ENCODE data around the gene EPS8L1. TPM values are rescaled to one million over a fixed set of nuclear protein-coding genes. Genes with fewer than 3 reads are reported as not detected.
"Not testable (repeated sequence)": the region's sequence is repeated elsewhere in the genome, so short reads cannot be mapped to it uniquely, and the experiment has no call there.

EPS8L1 gene
- total and polyA plus RNA-seq, 2 donors (not counting 1 experiment from before 2014, with no cell fraction given) = 0.72 to 1.0 TPM

DNA sequence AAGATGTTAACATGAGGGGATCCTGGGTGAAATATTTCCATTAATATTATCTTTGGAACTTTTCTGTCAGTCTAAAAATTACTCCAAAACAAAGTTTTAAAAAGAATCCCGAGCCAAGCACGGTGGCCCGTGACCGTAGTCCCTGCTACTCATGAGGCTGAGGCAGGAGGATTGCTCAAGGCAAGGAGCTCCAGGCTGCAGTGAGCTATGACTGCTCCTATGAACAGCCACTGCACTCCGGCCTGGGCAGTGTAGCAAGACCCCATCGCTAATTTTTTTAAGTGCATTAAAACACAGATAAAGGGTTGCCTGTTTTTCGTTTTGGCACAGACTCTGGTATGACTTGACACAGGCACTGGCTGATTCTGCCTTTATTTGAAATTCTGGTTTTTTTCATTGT, 44.5 kb upstream of the EPS8L1 start:
- ChIA-PET POLR2A (no interaction called here), CTCF (no interaction called here)
- no peaks in the 10 kb centered on the region for H3K27me3 Mint-ChIP-seq
- H3K27me3 ChIP-seq (replicated peaks in 1 of 4; ENCODE audit: control extremely low read depth in 1 of 4, control insufficient read depth in 3 of 4, insufficient read depth in 4 of 4, low read length in 3 of 4) = peaks cover 0 to 3% (median 0%) of the 10 kb centered on the region in 4 experiments
- H3K36me3 ChIP-seq (replicated peaks in 1 of 2; ENCODE audit: control extremely low read depth in 1 of 2, control insufficient read depth in 1 of 2, extremely low read depth in 1 of 2, insufficient read depth in 2 of 2, low read length in 1 of 2) = no peaks in the 10 kb centered on the region
- peaks cover 2% of the 10 kb centered on the region for H3K9me3 Mint-ChIP-seq (ENCODE audit: insufficient read depth)
- H4K20me1 ChIP-seq (ENCODE audit: control insufficient read depth, insufficient read depth, low read length, poor library complexity, severe bottlenecking) = no peaks in the 10 kb centered on the region
- no peak overlapping the region for H3K4me2 ChIP-seq (replicated peaks; ENCODE audit: low read depth, low read length, poor library complexity, severe bottlenecking)
- no peak overlapping the region for H3K27ac ChIP-seq (ENCODE audit: low read length in 2 of 2)
- H3K9ac ChIP-seq (ENCODE audit: low read length) = no peak overlapping the region
- intact Hi-C loops (cut with micrococcal nuclease) = no loop called here
- peaks cover 6% of the 10 kb centered on the region for H3K4me1 Mint-ChIP-seq
- H3K4me1 ChIP-seq (ENCODE audit: control insufficient read depth in 2 of 2, insufficient read depth in 2 of 2, low read length in 2 of 2) = no peaks in the 10 kb centered on the region
- 93% methylated on average over 7 of the region's 7 CpGs for WGBS (ENCODE audit: insufficient coverage)
- peaks cover 0 to 32% (median 5%) of the 10 kb centered on the region in 3 donors for H3K9me3 ChIP-seq (ENCODE audit: control extremely low read depth in 1 of 3, control insufficient read depth in 2 of 3, insufficient read depth in 1 of 3, low read length in 2 of 3)
- ATAC-seq (ENCODE audit: low read depth) = no peak
- peaks cover 4% of the 10 kb centered on the region for H3K79me2 ChIP-seq (ENCODE audit: control insufficient read depth, insufficient read depth, low read length)
- H3K27ac Mint-ChIP-seq = no peak overlapping the region
- H3K4me3 Mint-ChIP-seq = no peak overlapping the region
- no peak for TF ChIP-seq EZH2 (IDR thresholded peaks at IDR 0.05; ENCODE audit: borderline replicate concordance, insufficient read depth, low read depth, low read length, poor library complexity, severe bottlenecking)
- no peak for TF ChIP-seq CTCF (IDR thresholded peaks at IDR 0.05)
- H2AFZ ChIP-seq (ENCODE audit: insufficient read depth, low read depth, low read length, poor library complexity, severe bottlenecking) = no peak overlapping the region
- DNase-seq = no peak
- H3K4me3 ChIP-seq (ENCODE audit: control extremely low read depth in 1 of 5, extremely low read depth in 1 of 5, insufficient read depth in 1 of 5, low read depth in 2 of 5, low read length in 4 of 5) = no peak overlapping the region

DNA sequence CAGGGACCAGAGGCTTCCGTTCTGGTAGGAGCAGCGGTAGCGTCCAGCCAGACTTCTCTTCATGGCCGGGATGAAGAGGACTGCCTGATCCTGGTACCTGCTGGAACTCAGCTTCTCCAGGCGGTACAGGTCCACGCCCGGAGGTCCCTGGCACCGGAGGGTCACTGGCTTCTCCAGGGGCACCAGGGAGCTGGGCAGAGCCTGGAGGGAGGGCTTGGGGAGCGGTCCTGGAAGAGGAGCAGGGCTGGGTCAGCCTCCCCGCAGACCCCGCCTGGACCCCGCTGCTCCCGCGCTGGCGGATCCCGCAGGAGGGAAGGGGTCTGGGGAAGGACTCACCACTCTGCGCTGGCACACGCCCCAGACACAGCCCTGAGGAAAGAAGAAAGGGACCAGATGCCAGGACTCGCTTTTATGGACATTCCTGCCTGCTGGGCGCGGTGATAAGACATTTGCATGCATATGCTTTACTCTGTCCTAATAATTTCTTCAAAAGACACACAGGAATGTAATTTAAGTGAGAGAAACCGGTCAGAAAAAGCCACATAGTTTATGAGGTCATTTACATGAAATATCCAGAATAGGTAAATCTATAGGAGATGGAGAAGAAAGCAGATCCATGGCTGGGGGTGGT, 43.4 kb upstream of the EPS8L1 start:
- WGBS (ENCODE audit: insufficient coverage) = 98% methylated on average over 19 of the region's 22 CpGs
- TF ChIP-seq CTCF (IDR thresholded peaks at IDR 0.05) = no peak
- no peak for TF ChIP-seq EZH2 (IDR thresholded peaks at IDR 0.05; ENCODE audit: borderline replicate concordance, insufficient read depth, low read depth, low read length, poor library complexity, severe bottlenecking)
- H3K4me3 ChIP-seq (ENCODE audit: control extremely low read depth in 1 of 5, extremely low read depth in 1 of 5, insufficient read depth in 1 of 5, low read depth in 2 of 5, low read length in 4 of 5) = no peak overlapping the region
- H3K9ac ChIP-seq (ENCODE audit: low read length) = no peak overlapping the region
- no peak overlapping the region for H3K4me3 Mint-ChIP-seq
- ChIA-PET CTCF (no interaction called here), POLR2A (no interaction called here)
- H3K27me3 ChIP-seq (replicated peaks in 1 of 4; ENCODE audit: control extremely low read depth in 1 of 4, control insufficient read depth in 3 of 4, insufficient read depth in 4 of 4, low read length in 3 of 4) = peaks cover 0 to 3% (median 0%) of the 10 kb centered on the region in 4 experiments
- intact Hi-C loops (cut with micrococcal nuclease) = no loop called here
- no peaks in the 10 kb centered on the region for H4K20me1 ChIP-seq (ENCODE audit: control insufficient read depth, insufficient read depth, low read length, poor library complexity, severe bottlenecking)
- H3K4me2 ChIP-seq (replicated peaks; ENCODE audit: low read depth, low read length, poor library complexity, severe bottlenecking) = no peak overlapping the region
- no peak overlapping the region for H3K27ac ChIP-seq (ENCODE audit: low read length in 2 of 2)
- ATAC-seq (ENCODE audit: low read depth) (no peak), DNase-seq (no peak)
- H3K27me3 Mint-ChIP-seq = no peaks in the 10 kb centered on the region
- H3K36me3 ChIP-seq (replicated peaks in 1 of 2; ENCODE audit: control extremely low read depth in 1 of 2, control insufficient read depth in 1 of 2, extremely low read depth in 1 of 2, insufficient read depth in 2 of 2, low read length in 1 of 2) = no peaks in the 10 kb centered on the region
- H3K4me1 ChIP-seq (ENCODE audit: control insufficient read depth in 2 of 2, insufficient read depth in 2 of 2, low read length in 2 of 2) = no peaks in the 10 kb centered on the region
- no peaks in the 10 kb centered on the region for H3K9me3 Mint-ChIP-seq (ENCODE audit: insufficient read depth)
- H3K9me3 ChIP-seq (ENCODE audit: control extremely low read depth in 1 of 3, control insufficient read depth in 2 of 3, insufficient read depth in 1 of 3, low read length in 2 of 3) = peaks cover 0 to 24% (median 4%) of the 10 kb centered on the region in 3 donors
- H2AFZ ChIP-seq (ENCODE audit: insufficient read depth, low read depth, low read length, poor library complexity, severe bottlenecking) = no peak overlapping the region
- H3K79me2 ChIP-seq (ENCODE audit: control insufficient read depth, insufficient read depth, low read length) = peaks cover 4% of the 10 kb centered on the region
- H3K4me1 Mint-ChIP-seq = peaks cover 6% of the 10 kb centered on the region
- H3K27ac Mint-ChIP-seq = no peak overlapping the region

DNA sequence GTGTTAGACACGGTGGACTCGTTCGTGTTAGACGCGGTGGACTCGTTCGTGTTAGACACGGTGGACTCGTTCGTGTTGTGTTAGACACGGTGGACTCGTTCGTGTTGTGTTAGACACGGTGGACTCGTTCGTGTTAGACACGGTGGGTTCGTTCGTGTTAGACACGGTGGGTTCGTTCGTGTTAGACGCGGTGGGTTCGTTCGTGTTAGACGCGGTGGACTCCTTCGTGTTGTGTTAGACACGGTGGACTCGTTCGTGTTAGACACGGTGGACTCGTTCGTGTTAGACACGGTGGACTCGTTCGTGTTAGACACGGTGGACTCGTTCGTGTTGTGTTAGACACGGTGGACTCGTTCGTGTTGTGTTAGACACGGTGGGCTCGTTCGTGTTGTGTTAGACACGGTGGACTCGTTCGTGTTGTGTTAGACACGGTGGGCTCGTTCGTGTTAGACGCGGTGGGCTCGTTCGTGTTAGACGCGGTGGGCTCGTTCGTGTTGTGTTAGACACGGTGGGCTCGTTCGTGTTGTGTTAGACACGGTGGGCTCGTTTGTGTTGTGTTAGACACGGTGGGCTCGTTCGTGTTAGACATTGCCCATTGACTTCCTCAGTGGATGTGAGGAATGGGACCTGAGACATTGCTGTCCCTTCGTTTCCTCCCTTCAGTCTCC, 42.6 kb upstream of the EPS8L1 start:
- H3K27me3 ChIP-seq (replicated peaks in 1 of 4; ENCODE audit: control extremely low read depth in 1 of 4, control insufficient read depth in 3 of 4, insufficient read depth in 4 of 4, low read length in 3 of 4); H3K36me3 ChIP-seq (replicated peaks in 1 of 2; ENCODE audit: control extremely low read depth in 1 of 2, control insufficient read depth in 1 of 2, extremely low read depth in 1 of 2, insufficient read depth in 2 of 2, low read length in 1 of 2); H3K27ac ChIP-seq (ENCODE audit: low read length in 2 of 2); H3K4me2 ChIP-seq (replicated peaks; ENCODE audit: low read depth, low read length, poor library complexity, severe bottlenecking); POLR2A ChIA-PET; DNase-seq; H3K27me3 Mint-ChIP-seq; intact Hi-C loops (cut with micrococcal nuclease); H3K9ac ChIP-seq (ENCODE audit: low read length); H3K79me2 ChIP-seq (ENCODE audit: control insufficient read depth, insufficient read depth, low read length); H2AFZ ChIP-seq (ENCODE audit: insufficient read depth, low read depth, low read length, poor library complexity, severe bottlenecking); H3K4me1 Mint-ChIP-seq; H3K4me3 ChIP-seq (ENCODE audit: control extremely low read depth in 1 of 5, extremely low read depth in 1 of 5, insufficient read depth in 1 of 5, low read depth in 2 of 5, low read length in 4 of 5); H3K4me3 Mint-ChIP-seq; CTCF ChIA-PET; H3K9me3 Mint-ChIP-seq (ENCODE audit: insufficient read depth); H4K20me1 ChIP-seq (ENCODE audit: control insufficient read depth, insufficient read depth, low read length, poor library complexity, severe bottlenecking); H3K4me1 ChIP-seq (ENCODE audit: control insufficient read depth in 2 of 2, insufficient read depth in 2 of 2, low read length in 2 of 2); ATAC-seq (ENCODE audit: low read depth); H3K27ac Mint-ChIP-seq: not testable (repeated sequence)
- peaks cover 0 to 16% (median 0%) of the 10 kb centered on the region in 3 donors for H3K9me3 ChIP-seq (ENCODE audit: control extremely low read depth in 1 of 3, control insufficient read depth in 2 of 3, insufficient read depth in 1 of 3, low read length in 2 of 3)
- WGBS (ENCODE audit: insufficient coverage) = 94% methylated on average over 21 of the region's 70 CpGs

Measured in B cell (primary cell).